K562 (cell line): Measurements from ENCODE around the gene PNRC2. TPM values are rescaled to one million over a fixed set of nuclear protein-coding genes. Genes with fewer than 3 reads are reported as not detected.
A peak's percentile ranks its signal among the peaks of the same experiment; 100 is the strongest.

ENCODE experiments used
- ADNP ChIP-seq: fragments of 200-800 bp; sonication (Bioruptor generic); IDR thresholded peaks from 2 replicates; pipeline ENCODE4 v1.6.1; 2016; ENCODE audit warnings: missing genetic modification characterization, missing compliant biosample characterization
- BACH1 ChIP-seq: fragments of 200-800 bp; sonication (Bioruptor generic); IDR thresholded peaks from 2 replicates; pipeline ENCODE4 v1.6.1; 2016; ENCODE audit warnings: missing genetic modification characterization, missing compliant biosample characterization
- CHD2 ChIP-seq: IDR thresholded peaks from 2 replicates; pipeline ENCODE4 v1.6.1; 2011; ENCODE audit warnings: low read depth, low read length
- ERF ChIP-seq: fragments of 450-650 bp; formaldehyde crosslinking; IDR thresholded peaks from 2 replicates; pipeline ENCODE4 v1.4.0; 2020; ENCODE audit warnings: mild to moderate bottlenecking, mixed read lengths
- FUS ChIP-seq: fragments of 200-400 bp; formaldehyde crosslinking; optimal IDR thresholded peaks from 2 replicates; pipeline ENCODE3; 2017; ENCODE audit warnings: low read depth, low read length
- GTF3C2 ChIP-seq: IDR thresholded peaks from 3 replicates; pipeline ENCODE4 v1.6.1; 2011; ENCODE audit warnings: borderline replicate concordance, mild to moderate bottlenecking, moderate library complexity; ENCODE audit not compliant: insufficient read length; ENCODE audit errors: extremely low read depth
- HIVEP1 ChIP-seq: fragments of 250-450 bp; sonication (Bioruptor Pico); IDR thresholded peaks from 2 replicates; pipeline ENCODE4 v1.4.0; 2020; ENCODE audit warnings: mild to moderate bottlenecking
- HMBOX1 ChIP-seq: sonication (generic); IDR thresholded peaks from 2 replicates; pipeline ENCODE4 v1.6.1; 2016
- HNRNPK ChIP-seq: fragments of 200-400 bp; formaldehyde crosslinking; IDR thresholded peaks from one replicate; pipeline ENCODE4 v1.6.1; 2018; ENCODE audit warnings: mild to moderate bottlenecking, low read depth, low read length; ENCODE audit not compliant: poor library complexity, severe bottlenecking
- KDM5B ChIP-seq: fragments of 200-600 bp; sonication (generic); IDR thresholded peaks from 2 replicates; pipeline ENCODE4 v1.6.1; 2012; ENCODE audit warnings: low read depth, mild to moderate bottlenecking, moderate library complexity, low read length, control low read depth, inconsistent platforms; ENCODE audit not compliant: insufficient replicate concordance
- MCM5 ChIP-seq: fragments of 450-650 bp; IDR thresholded peaks from 2 replicates; pipeline ENCODE4 v1.6.1; 2016; ENCODE audit warnings: low read depth
- PML ChIP-seq: IDR thresholded peaks from 2 replicates; pipeline ENCODE4 v1.6.1; 2012; ENCODE audit warnings: low read length, inconsistent platforms
- POLR2A ChIP-seq: fragments of 450-650 bp; conservative IDR thresholded peaks from 2 replicates; pipeline ENCODE4 v1.6.1; 2016
- POLR2AphosphoS2 ChIP-seq: IDR thresholded peaks from 2 replicates; pipeline ENCODE4 v1.6.1; 2012; ENCODE audit warnings: low read length, improper control_type of control experiment
- SMARCA5 ChIP-seq: fragments of 450-650 bp; IDR thresholded peaks from 2 replicates; pipeline ENCODE4 v1.6.1; 2016
- SUPT5H ChIP-seq: fragments of 450-650 bp; IDR thresholded peaks from 2 replicates; pipeline ENCODE4 v1.6.1; 2016
- TEAD4 ChIP-seq, 2 experiments: sonication (generic) in 1 of 2; formaldehyde crosslinking in 1 of 2; IDR thresholded peaks; 2 replicates each; pipeline versions ENCODE4 v1.6.1 to v1.8.0; 2012 to 2022; ENCODE audit warnings: borderline replicate concordance in 1 of 2, inconsistent platforms in 1 of 2, low read length in 1 of 2, mild to moderate bottlenecking in 1 of 2, missing genetic modification reagents in 1 of 2
- ZNF584 ChIP-seq: fragments of 200-800 bp; sonication (Bioruptor generic); IDR thresholded peaks from 2 replicates; pipeline ENCODE4 v1.6.1; 2016; ENCODE audit warnings: low read depth, mild to moderate bottlenecking, missing genetic modification characterization, missing compliant biosample characterization
- ZNF780A ChIP-seq: fragments of 250-450 bp; sonication (Bioruptor Pico); IDR thresholded peaks from 2 replicates; pipeline ENCODE4 v1.5.0; 2021; ENCODE audit warnings: mild to moderate bottlenecking
- polyA plus RNA-seq, 8 experiments: library from polyadenylated mRNA; depleted of rRNA in 4 of 8; stranded (reverse) in 5 of 8; unstranded in 3 of 8; fragments of >200 nt; fragmentation: Nextera tagmentation in 2 of 8; fragmentation: Illumina TruSeq in 1 of 8; extraction: Ambion mirVana in 2 of 8; extraction: Trizol in 1 of 8; gene quantifications; 2 replicates each; pipeline versions ENCODE4 v1.2.1 to v1.2.3, GENCODE V29; 2011 to 2014; ENCODE audit warnings: inconsistent platforms in 1 of 8, missing spikeins in 1 of 8
- total RNA-seq, 7 experiments: library from RNA; depleted of rRNA in 6 of 7; stranded (reverse); fragments of >200 nt in 6 of 7; fragmentation: Illumina TruSeq in 2 of 7; extraction: Trizol in 2 of 7; gene quantifications; 2 replicates each; pipeline versions ENCODE4 v1.2.1 to v1.2.3, GENCODE V29; 2011 to 2021; ENCODE audit warnings: low replicate concordance in 1 of 7
- TF ChIP-seq, protein P1 (sequence below): fragments of 450-650 bp; IDR thresholded peaks from 2 replicates; pipeline ENCODE4 v1.7.1; 2018; ENCODE audit warnings: mild to moderate bottlenecking, low read depth; ENCODE audit not compliant: partially characterized antibody
- TF ChIP-seq, protein P2 (sequence below): fragments of 250-450 bp; sonication (Bioruptor Pico); IDR thresholded peaks from 2 replicates; pipeline ENCODE4 v1.5.0; 2021; ENCODE audit warnings: mild to moderate bottlenecking, borderline replicate concordance

Gene PNRC2
- total and polyA plus RNA-seq, 9 of the 15 experiments (the other 6 are each of a cell fraction or from before 2014, with no cell fraction given), result 127 to 303 (median 203) TPM

GRCh38 chr1:23964235-23964668 is 4.6 kb downstream of the PNRC2 start (continued):
- TF ChIP-seq, protein P1, sequence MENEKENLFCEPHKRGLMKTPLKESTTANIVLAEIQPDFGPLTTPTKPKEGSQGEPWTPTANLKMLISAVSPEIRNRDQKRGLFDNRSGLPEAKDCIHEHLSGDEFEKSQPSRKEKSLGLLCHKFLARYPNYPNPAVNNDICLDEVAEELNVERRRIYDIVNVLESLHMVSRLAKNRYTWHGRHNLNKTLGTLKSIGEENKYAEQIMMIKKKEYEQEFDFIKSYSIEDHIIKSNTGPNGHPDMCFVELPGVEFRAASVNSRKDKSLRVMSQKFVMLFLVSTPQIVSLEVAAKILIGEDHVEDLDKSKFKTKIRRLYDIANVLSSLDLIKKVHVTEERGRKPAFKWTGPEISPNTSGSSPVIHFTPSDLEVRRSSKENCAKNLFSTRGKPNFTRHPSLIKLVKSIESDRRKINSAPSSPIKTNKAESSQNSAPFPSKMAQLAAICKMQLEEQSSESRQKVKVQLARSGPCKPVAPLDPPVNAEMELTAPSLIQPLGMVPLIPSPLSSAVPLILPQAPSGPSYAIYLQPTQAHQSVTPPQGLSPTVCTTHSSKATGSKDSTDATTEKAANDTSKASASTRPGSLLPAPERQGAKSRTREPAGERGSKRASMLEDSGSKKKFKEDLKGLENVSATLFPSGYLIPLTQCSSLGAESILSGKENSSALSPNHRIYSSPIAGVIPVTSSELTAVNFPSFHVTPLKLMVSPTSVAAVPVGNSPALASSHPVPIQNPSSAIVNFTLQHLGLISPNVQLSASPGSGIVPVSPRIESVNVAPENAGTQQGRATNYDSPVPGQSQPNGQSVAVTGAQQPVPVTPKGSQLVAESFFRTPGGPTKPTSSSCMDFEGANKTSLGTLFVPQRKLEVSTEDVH, result peak; percentile 65
- TF ChIP-seq ADNP (no peak), MCM5 (no peak), ERF (CRISPR knock-in tag) (peak; percentile 30; the same call in 1 of the 2 replicates), PML (peak; percentile 44; the same call in 1 of the 2 replicates), GTF3C2 (no peak), BACH1 (tag) (peak; percentile 19; the same call in 1 of the 2 replicates), TEAD4 (IDR thresholded peaks at IDR 0.05; ENCODE audit: low read length) (peak; percentile 27), TEAD4 (CRISPR knock-in tag; IDR thresholded peaks at IDR 0.05; ENCODE audit: borderline replicate concordance) (no peak), CHD2 (no peak), ZNF584 (CRISPR knock-in tag) (0 out of 2 replicates have a peak, but pooled peaks have one; percentile 12), ZNF780A (CRISPR knock-in tag) (0 out of 2 replicates have a peak, but pooled peaks have one; percentile 61), HNRNPK (no peak), POLR2AphosphoS2 (peak; percentile 12; the same call in 1 of the 2 replicates), KDM5B (peak; percentile 35), FUS (peak; percentile 77), SMARCA5 (no peak), SUPT5H (peak; percentile 61), HIVEP1 (CRISPR knock-in tag) (no peak), HMBOX1 (peak; percentile 59), POLR2A (peak; percentile 62)
- TF ChIP-seq, protein P2, sequence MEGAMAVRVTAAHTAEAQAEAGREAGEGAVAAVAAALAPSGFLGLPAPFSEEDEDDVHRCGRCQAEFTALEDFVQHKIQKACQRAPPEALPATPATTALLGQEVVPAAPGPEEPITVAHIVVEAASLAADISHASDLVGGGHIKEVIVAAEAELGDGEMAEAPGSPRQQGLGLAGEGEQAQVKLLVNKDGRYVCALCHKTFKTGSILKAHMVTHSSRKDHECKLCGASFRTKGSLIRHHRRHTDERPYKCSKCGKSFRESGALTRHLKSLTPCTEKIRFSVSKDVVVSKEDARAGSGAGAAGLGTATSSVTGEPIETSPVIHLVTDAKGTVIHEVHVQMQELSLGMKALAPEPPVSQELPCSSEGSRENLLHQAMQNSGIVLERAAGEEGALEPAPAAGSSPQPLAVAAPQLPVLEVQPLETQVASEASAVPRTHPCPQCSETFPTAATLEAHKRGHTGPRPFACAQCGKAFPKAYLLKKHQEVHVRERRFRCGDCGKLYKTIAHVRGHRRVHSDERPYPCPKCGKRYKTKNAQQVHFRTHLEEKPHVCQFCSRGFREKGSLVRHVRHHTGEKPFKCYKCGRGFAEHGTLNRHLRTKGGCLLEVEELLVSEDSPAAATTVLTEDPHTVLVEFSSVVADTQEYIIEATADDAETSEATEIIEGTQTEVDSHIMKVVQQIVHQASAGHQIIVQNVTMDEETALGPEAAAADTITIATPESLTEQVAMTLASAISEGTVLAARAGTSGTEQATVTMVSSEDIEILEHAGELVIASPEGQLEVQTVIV (CRISPR knock-in tag), result 0 out of 2 replicates have a peak, but pooled peaks have one; percentile 21
